Measurements from ENCODE around the gene KIF22. TPM values are rescaled to one million over a fixed set of nuclear protein-coding genes. Genes with fewer than 3 reads are reported as not detected.

The KIF22 gene
- total RNA-seq, 1 experiment from 2014 or later, result 155 TPM

- peaks cover 0 to 4% of the 10 kb centered on the region in 2 experiments; a peak in 2 of 4 replicates for H3K36me3 ChIP-seq (ENCODE audit: control insufficient read depth in 1 of 2, insufficient read depth in 2 of 2, low read length in 2 of 2)
- H3K4me1 ChIP-seq (ENCODE audit: control insufficient read depth in 1 of 2, insufficient read depth in 2 of 2, low read length in 2 of 2), result no peaks in the 10 kb centered on the region
- intact Hi-C loops (cut with micrococcal nuclease), result no loop called here
- H2AFZ ChIP-seq (ENCODE audit: low read depth, low read length, poor library complexity, severe bottlenecking), result no peak overlapping the region
- no peaks in the 10 kb centered on the region for H3K79me2 ChIP-seq (ENCODE audit: insufficient read depth, low read length)
- H3K9ac ChIP-seq (ENCODE audit: low read length), result no peak overlapping the region
- H3K27me3 ChIP-seq (ENCODE audit: insufficient read depth, low read length), result no peaks in the 10 kb centered on the region
- RAD21 ChIA-PET (ENCODE audit: low non-redundant PET in 1 of 2, low total read pairs in 2 of 2, uncharacterized antibody in 2 of 2, unreplicated experiment in 2 of 2), result interaction anchor here in 1 of 2 experiments (0.8 kb wide), 1 partner anchor 26 kb away, joined by 4 read pairs; the partner anchor contains the start of gene PAGR1
- H3K27ac ChIP-seq (ENCODE audit: low read depth, low read length), result no peak overlapping the region
- ATAC-seq (no peak), DNase-seq (ENCODE audit: low read depth, low spot score) (no peak)
- H3K9me2 ChIP-seq (ENCODE audit: insufficient read depth), result no peaks in the 10 kb centered on the region
- no peaks in the 10 kb centered on the region for H3K9me3 ChIP-seq (ENCODE audit: control insufficient read depth in 1 of 2, insufficient read depth in 1 of 2, low read depth in 1 of 2, low read length in 2 of 2)
- H3K4me3 ChIP-seq (replicated peaks in 1 of 2; ENCODE audit: low read depth in 1 of 2, low read length in 2 of 2), result no peak overlapping the region
- CTCF ChIA-PET, result no interaction called here
- TF ChIP-seq JUND (IDR thresholded peaks at IDR 0.05) (no peak), ELF1 (IDR thresholded peaks at IDR 0.05; ENCODE audit: borderline replicate concordance, low read depth) (no peak), FOSL1 (IDR thresholded peaks at IDR 0.05; ENCODE audit: low read depth) (no peak), ZNF274 (IDR thresholded peaks at IDR 0.05; ENCODE audit: low read depth, low read length) (no peak), YY1 (IDR thresholded peaks at IDR 0.05; ENCODE audit: extremely low read depth, insufficient replicate concordance, low read depth, low read length) (no peak), ZFX (IDR thresholded peaks at IDR 0.05) (no peak), POLR2AphosphoS5 (IDR thresholded peaks at IDR 0.05; ENCODE audit: low read depth, low read length) (no peak), REST (IDR thresholded peaks at IDR 0.05; ENCODE audit: low read depth) (no peak), EZH2 (IDR thresholded peaks at IDR 0.05) (no peak), MAX (IDR thresholded peaks at IDR 0.05) (no peak), CTCF (IDR thresholded peaks at IDR 0.05 in 2 of 3, conservative IDR thresholded peaks at IDR 0.05 in 1 of 3; ENCODE audit: borderline replicate concordance in 1 of 3, insufficient read depth in 1 of 3, low read depth in 2 of 3, low read length in 2 of 3) (no peak), ZBTB33 (IDR thresholded peaks at IDR 0.05; ENCODE audit: extremely low read depth, insufficient replicate concordance, low read length) (no peak), CEBPB (IDR thresholded peaks at IDR 0.05; ENCODE audit: low read depth) (no peak), TCF7L2 (IDR thresholded peaks at IDR 0.05; ENCODE audit: borderline replicate concordance, extremely low read depth, insufficient read depth, insufficient read length) (no peak), SRF (IDR thresholded peaks at IDR 0.05; ENCODE audit: low read depth) (no peak)
- H3K4me2 ChIP-seq (ENCODE audit: low read length), result no peak overlapping the region
- BruUV-seq (replicated peaks), result no TSS peak
- POLR2A ChIA-PET, result interaction anchor here (0.6 kb wide), 1 partner anchor 12 kb away, joined by 3 read pairs; no protein-coding TSS in a partner anchor
- no peaks in the 10 kb centered on the region for H4K20me1 ChIP-seq (ENCODE audit: insufficient read depth)
These were observed 51.1 kb downstream of the KIF22 start for GRCh38 chr16:29841631-29842030.
